ENCODE data around the gene MIAT.

GRCh38 chr22:26615830-26616435 lies 41.5 kb upstream of the MIAT start:
- TF ChIP-seq CTCF (IDR thresholded peaks at IDR 0.05; ENCODE audit: extremely low read depth in 1 of 2, insufficient read depth in 1 of 2, low read depth in 1 of 2, low read length in 2 of 2) (no peak), POLR2AphosphoS5 (IDR thresholded peaks at IDR 0.05; ENCODE audit: insufficient read depth, low read depth, low read length) (no peak), POLR2A (IDR thresholded peaks at IDR 0.05; ENCODE audit: low read depth, low read length) (no peak), MAX (IDR thresholded peaks at IDR 0.05; ENCODE audit: insufficient read depth, insufficient read length) (no peak), MYC (IDR thresholded peaks at IDR 0.05; ENCODE audit: low read depth, low read length) (no peak), JUN (IDR thresholded peaks at IDR 0.05; ENCODE audit: borderline replicate concordance, insufficient read depth, insufficient read length, low read depth) (no peak), EZH2 (IDR thresholded peaks at IDR 0.05; ENCODE audit: borderline replicate concordance, low read depth, low read length, severe bottlenecking) (no peak), FOS (IDR thresholded peaks at IDR 0.05; ENCODE audit: borderline replicate concordance, insufficient read depth, low read length) (no peak)
